HEK293 (cell line): ENCODE data around the gene SPRED2.

Experiments used
- CTCF ChIA-PET: fragments of 350-600 bp; formaldehyde crosslinking; extraction: SDS; loops from one replicate; lab custom pipeline; 2021; ENCODE audit warnings: antibody characterized with exemption; lab: Yijun Ruan, JAX
- POLR2A ChIA-PET: fragments of 300-600 bp; formaldehyde crosslinking; extraction: SDS; loops from one replicate; lab custom pipeline; 2020; ENCODE audit warnings: antibody characterized with exemption, inconsistent platforms; lab: Yijun Ruan, JAX
- H3K27ac ChIP-seq: fragments of 200-500 bp; sonication (Bioruptor generic); 2 replicates; pipeline ENCODE4 v1.5.1; 2014; ENCODE audit warnings: low read depth, low read length, control low read depth, inconsistent platforms; ENCODE audit errors: extremely low read depth
- H3K36me3 ChIP-seq, 2 experiments: fragments of 200-500 bp in 1 of 2; sonication (Bioruptor generic) in 1 of 2; 1 replicate in 1 of 2; 2 replicates in 1 of 2; pipeline ENCODE4 v1.5.1; 2014 to 2017; ENCODE audit warnings: inconsistent platforms in 2 of 2, low read length in 2 of 2; ENCODE audit not compliant: control insufficient read depth in 2 of 2, insufficient read depth in 1 of 2
- H3K4me1 ChIP-seq: fragments of 200-500 bp; sonication (Bioruptor generic); 2 replicates; pipeline ENCODE4 v1.5.1; 2014; ENCODE audit warnings: mild to moderate bottlenecking, low read length, inconsistent platforms; ENCODE audit not compliant: control insufficient read depth, insufficient read depth
- H3K4me3 ChIP-seq: 2 replicates; pipeline ENCODE4 v1.5.1; 2011; ENCODE audit warnings: low read depth, mild to moderate bottlenecking, control low read depth, low read length, moderate library complexity
- H3K9me3 ChIP-seq: fragments of 200-500 bp; sonication (Bioruptor generic); 2 replicates; pipeline ENCODE4 v1.5.1; 2014; ENCODE audit warnings: low read depth, low read length, inconsistent platforms; ENCODE audit not compliant: control insufficient read depth, insufficient read depth
- FEZF1 ChIP-seq: fragments of 450-650 bp; formaldehyde crosslinking; IDR thresholded peaks from 2 replicates; pipeline ENCODE4 v1.5.1; 2016; ENCODE audit warnings: missing biosample characterization, missing genetic modification characterization
- GLI4 ChIP-seq: fragments of 450-650 bp; formaldehyde crosslinking; IDR thresholded peaks from 2 replicates; pipeline ENCODE4 v1.5.1; 2016; ENCODE audit warnings: missing biosample characterization, missing genetic modification characterization
- IKZF3 ChIP-seq: fragments of 450-650 bp; IDR thresholded peaks from 2 replicates; pipeline ENCODE4 v1.5.0; 2018; ENCODE audit warnings: missing biosample characterization, mild to moderate bottlenecking, missing genetic modification characterization, moderate library complexity
- KLF17 ChIP-seq: fragments of 450-650 bp; formaldehyde crosslinking; IDR thresholded peaks from 2 replicates; pipeline ENCODE4 v1.5.1; 2016; ENCODE audit warnings: missing biosample characterization, missing genetic modification characterization
- PBX3 ChIP-seq: sonication (generic); formaldehyde crosslinking; IDR thresholded peaks from 2 replicates; pipeline ENCODE4 v1.8.1; 2022; ENCODE audit warnings: mild to moderate bottlenecking, moderate library complexity, missing genetic modification reagents
- SCRT2 ChIP-seq: fragments of 450-650 bp; formaldehyde crosslinking; IDR thresholded peaks from 2 replicates; pipeline ENCODE4 v1.5.1; 2016; ENCODE audit warnings: missing biosample characterization, missing genetic modification characterization
- SETDB1 ChIP-seq: IDR thresholded peaks from one replicate; pipeline ENCODE4 v1.6.1; 2017; ENCODE audit warnings: mild to moderate bottlenecking, low read length, moderate library complexity, mixed read lengths; ENCODE audit not compliant: insufficient read length
- SP3 ChIP-seq: fragments of 450-650 bp; formaldehyde crosslinking; IDR thresholded peaks from 2 replicates; pipeline ENCODE4 v1.5.1; 2016; ENCODE audit warnings: missing biosample characterization, missing genetic modification characterization
- ZBTB7A ChIP-seq: fragments of 450-650 bp; formaldehyde crosslinking; IDR thresholded peaks from 2 replicates; pipeline ENCODE4 v1.5.1; 2016; ENCODE audit warnings: low read depth, missing biosample characterization, missing genetic modification characterization
- ZNF248 ChIP-seq: fragments of 450-650 bp; formaldehyde crosslinking; IDR thresholded peaks from 2 replicates; pipeline ENCODE4 v1.5.1; 2017; ENCODE audit warnings: missing biosample characterization, missing genetic modification characterization
- ZNF274 ChIP-seq, 2 experiments: fragments of 200-500 bp in 1 of 2; fragments of 450-650 bp in 1 of 2; sonication (Bioruptor generic) in 1 of 2; formaldehyde crosslinking in 1 of 2; IDR thresholded peaks; 2 replicates each; pipeline versions ENCODE4 v1.5.1 to v1.6.1; 2014 to 2016; ENCODE audit warnings: borderline replicate concordance in 1 of 2, inconsistent platforms in 1 of 2, low read length in 1 of 2, missing biosample characterization in 1 of 2, missing genetic modification characterization in 1 of 2
- ZNF280D ChIP-seq: fragments of 450-650 bp; formaldehyde crosslinking; IDR thresholded peaks from 2 replicates; pipeline ENCODE4 v1.5.1; 2016; ENCODE audit warnings: missing biosample characterization, missing genetic modification characterization
- ZNF354C ChIP-seq: fragments of 450-650 bp; formaldehyde crosslinking; IDR thresholded peaks from 2 replicates; pipeline ENCODE4 v1.5.1; 2016; ENCODE audit warnings: missing biosample characterization, missing genetic modification characterization, low read depth, borderline replicate concordance
- ZNF423 ChIP-seq: fragments of 450-650 bp; formaldehyde crosslinking; IDR thresholded peaks from 2 replicates; pipeline ENCODE4 v1.5.1; 2016; ENCODE audit warnings: missing biosample characterization, missing genetic modification characterization
- ZNF426 ChIP-seq: fragments of 450-650 bp; formaldehyde crosslinking; IDR thresholded peaks from 2 replicates; pipeline ENCODE4 v1.5.1; 2017; ENCODE audit warnings: missing biosample characterization, missing genetic modification characterization, mild to moderate bottlenecking, inconsistent platforms, moderate library complexity
- ZNF449 ChIP-seq: fragments of 450-650 bp; formaldehyde crosslinking; IDR thresholded peaks from 2 replicates; pipeline ENCODE4 v1.5.1; 2017; ENCODE audit warnings: missing biosample characterization, mild to moderate bottlenecking, missing genetic modification characterization, moderate library complexity
- ZNF501 ChIP-seq: fragments of 450-650 bp; formaldehyde crosslinking; IDR thresholded peaks from 2 replicates; pipeline ENCODE4 v1.5.1; 2016; ENCODE audit warnings: missing biosample characterization, missing genetic modification characterization
- ZNF529 ChIP-seq: fragments of 450-650 bp; formaldehyde crosslinking; IDR thresholded peaks from 2 replicates; pipeline ENCODE4 v1.5.1; 2017; ENCODE audit warnings: missing genetic modification characterization, missing biosample characterization; ENCODE audit not compliant: insufficient replicate concordance
- ZNF555 ChIP-seq: fragments of 450-650 bp; formaldehyde crosslinking; conservative IDR thresholded peaks from 2 replicates; pipeline ENCODE4 v1.5.1; 2017; ENCODE audit warnings: missing biosample characterization, mild to moderate bottlenecking, missing genetic modification characterization, inconsistent platforms
- ZNF561 ChIP-seq: fragments of 450-650 bp; IDR thresholded peaks from 2 replicates; pipeline ENCODE4 v1.5.1; 2018; ENCODE audit warnings: missing biosample characterization, missing genetic modification characterization, borderline replicate concordance
- ZNF610 ChIP-seq: fragments of 450-650 bp; formaldehyde crosslinking; IDR thresholded peaks from 2 replicates; pipeline ENCODE4 v1.5.1; 2016; ENCODE audit warnings: missing biosample characterization, missing genetic modification characterization, borderline replicate concordance
- ZNF654 ChIP-seq: fragments of 450-650 bp; formaldehyde crosslinking; IDR thresholded peaks from 2 replicates; pipeline ENCODE4 v1.5.1; 2016; ENCODE audit warnings: low read depth, missing biosample characterization, missing genetic modification characterization
- ZNF677 ChIP-seq: fragments of 450-650 bp; IDR thresholded peaks from 2 replicates; pipeline ENCODE4 v1.5.0; 2018; ENCODE audit warnings: missing biosample characterization, mild to moderate bottlenecking, missing genetic modification characterization, moderate library complexity
- ZNF830 ChIP-seq: fragments of 450-650 bp; IDR thresholded peaks from 2 replicates; pipeline ENCODE4 v1.5.0; 2018; ENCODE audit warnings: missing biosample characterization, missing genetic modification characterization, low read depth, mild to moderate bottlenecking, moderate library complexity
- ZSCAN23 ChIP-seq: fragments of 450-650 bp; formaldehyde crosslinking; IDR thresholded peaks from 2 replicates; pipeline ENCODE4 v1.5.1; 2016; ENCODE audit warnings: missing biosample characterization, missing genetic modification characterization
- ZXDB ChIP-seq: fragments of 450-650 bp; formaldehyde crosslinking; IDR thresholded peaks from 2 replicates; pipeline ENCODE4 v1.5.1; 2016; ENCODE audit warnings: missing biosample characterization, missing genetic modification characterization
- TF ChIP-seq, protein P1 (sequence below): fragments of 450-650 bp; formaldehyde crosslinking; IDR thresholded peaks from 2 replicates; pipeline ENCODE4 v1.5.1; 2016; ENCODE audit warnings: missing biosample characterization, missing genetic modification characterization, borderline replicate concordance

Gene SPRED2

DNA sequence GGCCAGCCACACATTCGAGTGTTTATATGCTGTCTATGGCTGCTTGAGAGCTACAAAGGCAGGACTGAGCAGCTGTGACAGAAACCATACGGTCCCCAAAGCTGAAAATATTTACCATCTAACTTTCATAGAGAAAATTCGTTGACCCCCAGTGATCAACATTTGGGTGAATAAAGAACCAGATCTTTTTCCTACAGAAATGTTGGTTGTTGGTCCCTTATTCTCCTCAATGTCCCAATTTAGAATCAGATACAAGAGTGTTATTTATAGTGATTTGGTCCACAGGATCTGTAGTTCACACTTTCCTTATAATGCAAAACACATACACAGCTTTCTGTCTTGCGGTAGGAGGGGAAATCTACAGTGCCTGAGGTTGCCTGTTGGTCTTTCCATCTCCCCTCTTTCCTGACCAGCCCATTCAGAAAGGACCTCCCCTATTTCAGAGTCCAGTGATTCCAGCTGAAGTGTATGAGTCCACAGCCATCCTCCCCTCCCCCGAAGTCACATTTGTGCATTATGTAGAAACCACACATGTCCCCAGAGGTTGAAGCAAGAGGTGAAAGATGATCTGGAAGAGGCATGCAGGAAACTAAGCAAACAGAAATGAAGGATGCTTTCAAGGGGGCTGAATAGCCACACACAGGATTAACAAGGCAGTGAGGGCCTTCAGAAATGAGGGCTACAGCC, 61.9 kb downstream of the SPRED2 start:
- Histone ChIP-seq H3K4me1 (peaks cover 56% of the 10 kb centered on the region), H3K4me3 (no peak overlapping the region), H3K27ac (peak overlapping the region; percentile 3; the same call in 1 of the 2 replicates), H3K9me3 (no peaks in the 10 kb centered on the region), H3K36me3 (no peaks in the 10 kb centered on the region)
- ChIA-PET CTCF (interaction anchor here (1.5 kb wide), 1 partner anchor 18 kb away, joined by 4 read pairs; no protein-coding TSS in a partner anchor), POLR2A (no interaction called here)
- TF ChIP-seq ZNF426 (tag by site-specific recombination), result no peak
- no peak for TF ChIP-seq ZNF677 (tag by site-specific recombination)
- no peak for TF ChIP-seq SETDB1
- TF ChIP-seq ZNF830 (tag by site-specific recombination), result no peak
- TF ChIP-seq ZNF529 (tag by site-specific recombination), result no peak
- TF ChIP-seq ZNF561 (tag by site-specific recombination), result no peak
- no peak for TF ChIP-seq KLF17
- no peak for TF ChIP-seq IKZF3
- peak; percentile 40; the same call in 1 of the 2 replicates for TF ChIP-seq SCRT2
- TF ChIP-seq ZNF248 (tag by site-specific recombination), result no peak
- TF ChIP-seq, protein P1, sequence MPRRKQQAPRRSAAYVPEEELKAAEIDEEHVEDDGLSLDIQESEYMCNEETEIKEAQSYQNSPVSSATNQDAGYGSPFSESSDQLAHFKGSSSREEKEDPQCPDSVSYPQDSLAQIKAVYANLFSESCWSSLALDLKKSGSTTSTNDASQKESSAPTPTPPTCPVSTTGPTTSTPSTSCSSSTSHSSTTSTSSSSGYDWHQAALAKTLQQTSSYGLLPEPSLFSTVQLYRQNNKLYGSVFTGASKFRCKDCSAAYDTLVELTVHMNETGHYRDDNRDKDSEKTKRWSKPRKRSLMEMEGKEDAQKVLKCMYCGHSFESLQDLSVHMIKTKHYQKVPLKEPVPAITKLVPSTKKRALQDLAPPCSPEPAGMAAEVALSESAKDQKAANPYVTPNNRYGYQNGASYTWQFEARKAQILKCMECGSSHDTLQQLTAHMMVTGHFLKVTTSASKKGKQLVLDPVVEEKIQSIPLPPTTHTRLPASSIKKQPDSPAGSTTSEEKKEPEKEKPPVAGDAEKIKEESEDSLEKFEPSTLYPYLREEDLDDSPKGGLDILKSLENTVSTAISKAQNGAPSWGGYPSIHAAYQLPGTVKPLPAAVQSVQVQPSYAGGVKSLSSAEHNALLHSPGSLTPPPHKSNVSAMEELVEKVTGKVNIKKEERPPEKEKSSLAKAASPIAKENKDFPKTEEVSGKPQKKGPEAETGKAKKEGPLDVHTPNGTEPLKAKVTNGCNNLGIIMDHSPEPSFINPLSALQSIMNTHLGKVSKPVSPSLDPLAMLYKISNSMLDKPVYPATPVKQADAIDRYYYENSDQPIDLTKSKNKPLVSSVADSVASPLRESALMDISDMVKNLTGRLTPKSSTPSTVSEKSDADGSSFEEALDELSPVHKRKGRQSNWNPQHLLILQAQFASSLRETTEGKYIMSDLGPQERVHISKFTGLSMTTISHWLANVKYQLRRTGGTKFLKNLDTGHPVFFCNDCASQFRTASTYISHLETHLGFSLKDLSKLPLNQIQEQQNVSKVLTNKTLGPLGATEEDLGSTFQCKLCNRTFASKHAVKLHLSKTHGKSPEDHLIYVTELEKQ, result no peak
- TF ChIP-seq FEZF1, result peak; percentile 10; the same call in 1 of the 2 replicates
- TF ChIP-seq PBX3 (CRISPR knock-in tag), result no peak
- no peak for TF ChIP-seq ZNF610 (tag by site-specific recombination)
- TF ChIP-seq ZNF354C (tag by site-specific recombination), result no peak
- TF ChIP-seq ZNF501 (tag by site-specific recombination), result no peak
- TF ChIP-seq ZNF654, result no peak
- no peak for TF ChIP-seq ZNF280D (tag by site-specific recombination)
- TF ChIP-seq ZNF555 (tag by site-specific recombination), result no peak
- no peak for TF ChIP-seq ZSCAN23 (tag by site-specific recombination)
- TF ChIP-seq SP3, result no peak
- no peak for TF ChIP-seq ZNF449
- no peak for TF ChIP-seq ZNF274 (IDR thresholded peaks at IDR 0.05; ENCODE audit: low read length)
- TF ChIP-seq ZNF274 (tag by site-specific recombination; IDR thresholded peaks at IDR 0.05; ENCODE audit: borderline replicate concordance), result no peak
- TF ChIP-seq ZXDB (tag by site-specific recombination), result no peak
- no peak for TF ChIP-seq ZBTB7A
- TF ChIP-seq ZNF423, result no peak
- no peak for TF ChIP-seq GLI4 (tag by site-specific recombination)
